OCI-LY3 (cell line): ENCODE results near the gene TREH.

Experiments
- H2AFZ ChIP-seq: fragments of 200-600, 300-600 bp; shearing (Covaris generic); 2 replicates; pipeline ENCODE4 v1.6.0; 2014; ENCODE audit warnings: antibody characterized with exemption, low read depth, low read length
- H3K27ac ChIP-seq: fragments of 200-600, 300-600 bp; sonication (generic); 2 replicates; pipeline ENCODE4 v1.5.1; 2014; ENCODE audit warnings: mild to moderate bottlenecking, low read length, moderate library complexity, mixed read lengths
- H3K27me3 ChIP-seq: fragments of 200-600, 300-600 bp; sonication (generic); 2 replicates; pipeline ENCODE4 v1.6.1; 2014; ENCODE audit warnings: low read depth, low read length, mixed read lengths
- H3K36me3 ChIP-seq: fragments of 200-600, 300-600 bp; sonication (generic); replicated peaks from 2 replicates; pipeline ENCODE3; 2014; ENCODE audit warnings: low read depth, low read length, mixed read lengths
- H3K4me1 ChIP-seq: fragments of 300-600, 200-600 bp; sonication (generic); 2 replicates; pipeline ENCODE4 v1.6.1; 2014; ENCODE audit warnings: low read length, mixed read lengths
- H3K4me2 ChIP-seq: fragments of 200-600, 300-600 bp; sonication (generic); 2 replicates; pipeline ENCODE4 v1.6.1; 2014; ENCODE audit warnings: low read length, mixed read lengths
- H3K4me3 ChIP-seq: fragments of 300-600, 200-600 bp; sonication (generic); 2 replicates; pipeline ENCODE4 v1.5.1; 2014; ENCODE audit warnings: antibody characterized with exemption, mild to moderate bottlenecking, low read length, moderate library complexity
- H3K79me2 ChIP-seq: fragments of 300-600, 200-600 bp; shearing (Covaris generic); 2 replicates; pipeline ENCODE4 v1.6.1; 2014; ENCODE audit warnings: mild to moderate bottlenecking, low read length, mixed read lengths
- H3K9ac ChIP-seq: fragments of 300-600, 200-600 bp; shearing (Covaris generic); 2 replicates; pipeline ENCODE4 v1.6.0; 2014; ENCODE audit warnings: mild to moderate bottlenecking, low read length, moderate library complexity
- H3K9me3 ChIP-seq: fragments of 200-600, 300-600 bp; shearing (Covaris generic); 2 replicates; pipeline ENCODE4 v1.6.1; 2014; ENCODE audit warnings: low read length, mixed read lengths; ENCODE audit not compliant: insufficient read depth
- H4K20me1 ChIP-seq: fragments of 200-600, 300-600 bp; sonication (generic); 2 replicates; pipeline ENCODE4 v1.6.1; 2016; ENCODE audit warnings: low read length, mixed read lengths; ENCODE audit not compliant: insufficient read depth
- CTCF ChIP-seq: fragments of 200-600, 300-600 bp; sonication (generic); IDR thresholded peaks from 2 replicates; pipeline ENCODE4 v1.5.1; 2014; ENCODE audit warnings: antibody characterized with exemption, low read length, low read depth
- EZH2phosphoT487 ChIP-seq: fragments of 200-600 bp; shearing (Covaris generic); IDR thresholded peaks from 2 replicates; pipeline ENCODE4 v1.6.1; 2018; ENCODE audit warnings: antibody characterized with exemption, mixed run types, low read depth

TREH gene

GRCh38 chr11:118622376-118623268 lies 56.8 kb downstream of the TREH start:
- H3K4me3 ChIP-seq: no peak overlapping the region
- no peaks in the 10 kb centered on the region for H3K36me3 ChIP-seq
- H3K9me3 ChIP-seq: no peaks in the 10 kb centered on the region
- TF ChIP-seq EZH2phosphoT487 (no peak), CTCF (no peak)
- no peaks in the 10 kb centered on the region for H3K27me3 ChIP-seq
- no peak overlapping the region for H2AFZ ChIP-seq
- H3K79me2 ChIP-seq: no peaks in the 10 kb centered on the region
- peaks cover 9% of the 10 kb centered on the region for H3K4me1 ChIP-seq
- no peaks in the 10 kb centered on the region for H4K20me1 ChIP-seq
- no peak overlapping the region for H3K27ac ChIP-seq
- no peak overlapping the region for H3K9ac ChIP-seq
- H3K4me2 ChIP-seq: no peak overlapping the region

- Histone ChIP-seq H3K79me2 (no peaks in the 10 kb centered on the region), H3K4me2 (peak overlapping the region; percentile 89), H3K4me3 (peak overlapping the region; percentile 78), H3K36me3 (no peaks in the 10 kb centered on the region), H3K27me3 (no peaks in the 10 kb centered on the region), H4K20me1 (no peaks in the 10 kb centered on the region), H2AFZ (peak overlapping the region; percentile 68; the same call in 1 of the 2 replicates), H3K9ac (peak overlapping the region; percentile 60; the same call in 1 of the 2 replicates), H3K9me3 (no peaks in the 10 kb centered on the region), H3K4me1 (peaks cover 9% of the 10 kb centered on the region), H3K27ac (no peak overlapping the region)
- TF ChIP-seq EZH2phosphoT487 (no peak), CTCF (no peak)
Observed at GRCh38 chr11:118621784-118622375, 57.6 kb downstream of the TREH start.

GRCh38 chr11:118621071-118621783 lies 58.2 kb downstream of the TREH start:
- Histone ChIP-seq H3K9me3 (no peaks in the 10 kb centered on the region), H4K20me1 (no peaks in the 10 kb centered on the region), H3K4me2 (peak overlapping the region; percentile 89), H3K79me2 (no peaks in the 10 kb centered on the region), H3K27me3 (no peaks in the 10 kb centered on the region), H3K36me3 (no peaks in the 10 kb centered on the region), H3K4me1 (peaks cover 9% of the 10 kb centered on the region), H2AFZ (peak overlapping the region; percentile 68), H3K9ac (peak overlapping the region; percentile 60), H3K27ac (no peak overlapping the region), H3K4me3 (peak overlapping the region; percentile 78)
- TF ChIP-seq EZH2phosphoT487: no peak
- TF ChIP-seq CTCF: no peak
